Liver (tissue), 9 donors: ENCODE measurements around the gene LSG1. TPM values are rescaled to one million over a fixed set of nuclear protein-coding genes. Genes with fewer than 3 reads are reported as not detected.

ENCODE experiments used
- DNase-seq: peaks from one replicate; pipeline ENCODE4 v3.0.0-alpha.2; 2017; ENCODE audit warnings: low spot score
- H3K27ac ChIP-seq, 2 donors: one replicate each; pipeline ENCODE4 v1.7.0; 2013; ENCODE audit warnings: inconsistent platforms in 2 of 2, low read length in 2 of 2, control low read depth in 1 of 2, low read depth in 1 of 2, mild to moderate bottlenecking in 1 of 2
- H3K27me3 ChIP-seq, 4 donors: one replicate each; pipeline versions ENCODE4 v1.6.1 to v1.7.0; 2013; ENCODE audit warnings: low read length in 3 of 4, inconsistent platforms in 1 of 4, mild to moderate bottlenecking in 1 of 4, moderate library complexity in 1 of 4; ENCODE audit not compliant: control insufficient read depth in 4 of 4, insufficient read depth in 4 of 4
- H3K36me3 ChIP-seq, 4 donors: one replicate each; pipeline versions ENCODE4 v1.6.1 to v1.7.0; 2013; ENCODE audit warnings: low read length in 3 of 4, mild to moderate bottlenecking in 3 of 4, low read depth in 1 of 4, moderate library complexity in 1 of 4; ENCODE audit not compliant: control insufficient read depth in 4 of 4, insufficient read depth in 3 of 4
- H3K4me1 ChIP-seq, 4 donors: one replicate each; pipeline versions ENCODE4 v1.6.1 to v1.7.0; 2013; ENCODE audit warnings: low read length in 3 of 4, mild to moderate bottlenecking in 3 of 4, moderate library complexity in 1 of 4; ENCODE audit not compliant: control insufficient read depth in 4 of 4, insufficient read depth in 4 of 4
- H3K4me3 ChIP-seq, 3 donors: one replicate each; pipeline versions ENCODE4 v1.6.1 to v1.7.0; 2013; ENCODE audit warnings: low read length in 3 of 3, control low read depth in 1 of 3, low read depth in 1 of 3, mild to moderate bottlenecking in 1 of 3
- H3K9ac ChIP-seq, 2 donors: one replicate each; pipeline ENCODE4 v1.7.0; 2013; ENCODE audit warnings: low read length in 2 of 2, mild to moderate bottlenecking in 2 of 2, moderate library complexity in 2 of 2, control low read depth in 1 of 2, low read depth in 1 of 2
- H3K9me3 ChIP-seq, 4 donors: one replicate each; pipeline versions ENCODE4 v1.6.1 to v1.7.0; 2013; ENCODE audit warnings: low read length in 3 of 4; ENCODE audit not compliant: control insufficient read depth in 4 of 4
- EGR1 ChIP-seq, 2 donors: IDR thresholded peaks; 2 replicates each; pipeline ENCODE4 v1.6.1; 2016 to 2018; ENCODE audit warnings: antibody characterized with exemption in 2 of 2, low read depth in 2 of 2
- FOXA1 ChIP-seq: IDR thresholded peaks from 2 replicates; pipeline ENCODE4 v1.6.1; 2016; ENCODE audit warnings: antibody characterized with exemption
- FOXA2 ChIP-seq: IDR thresholded peaks from 2 replicates; pipeline ENCODE4 v1.6.1; 2016; ENCODE audit warnings: antibody characterized with exemption
- GABPA ChIP-seq, 2 donors: IDR thresholded peaks in 1 of 2; conservative IDR thresholded peaks in 1 of 2; 2 replicates each; pipeline ENCODE4 v1.6.1; 2016; ENCODE audit warnings: antibody characterized with exemption in 2 of 2, mild to moderate bottlenecking in 1 of 2, moderate library complexity in 1 of 2
- HNF4A ChIP-seq, 2 donors: conservative IDR thresholded peaks; 2 replicates each; pipeline ENCODE4 v1.6.1; 2016; ENCODE audit warnings: antibody characterized with exemption in 2 of 2, mild to moderate bottlenecking in 2 of 2
- HNF4G ChIP-seq: IDR thresholded peaks from 2 replicates; pipeline ENCODE4 v1.6.1; 2016; ENCODE audit warnings: antibody characterized with exemption
- JUND ChIP-seq, 2 donors: IDR thresholded peaks; 2 replicates each; pipeline ENCODE4 v1.6.1; 2016; ENCODE audit warnings: antibody characterized with exemption in 2 of 2
- NR2F2 ChIP-seq: IDR thresholded peaks from 2 replicates; pipeline ENCODE4 v1.6.1; 2016; ENCODE audit warnings: antibody characterized with exemption
- RAD21 ChIP-seq, 2 donors: IDR thresholded peaks; 2 replicates each; pipeline ENCODE4 v1.6.1; 2016; ENCODE audit warnings: antibody characterized with exemption in 2 of 2, mild to moderate bottlenecking in 2 of 2
- SP1 ChIP-seq: IDR thresholded peaks from 2 replicates; pipeline ENCODE4 v1.6.1; 2018; ENCODE audit warnings: antibody characterized with exemption, mild to moderate bottlenecking
- TAF1 ChIP-seq: conservative IDR thresholded peaks from 2 replicates; pipeline ENCODE4 v1.6.1; 2016; ENCODE audit warnings: antibody characterized with exemption, mild to moderate bottlenecking
- YY1 ChIP-seq: IDR thresholded peaks from 2 replicates; pipeline ENCODE4 v1.6.1; 2016; ENCODE audit warnings: antibody characterized with exemption, mild to moderate bottlenecking
- WGBS: extraction: QIAGEN DNeasy Blood & Tissue Kit; methylation state at CpG from one replicate; pipeline ENCODE4 v1.1.7; 2013; 5-methylcytosine and 5-hydroxymethylcytosine counted together
- polyA plus RNA-seq, 2 donors: library from polyadenylated mRNA; stranded (reverse) in 1 of 2; unstranded in 1 of 2; fragments of 200-250 nt in 1 of 2; fragments of >200 nt in 1 of 2; fragmentation: Nextera tagmentation in 1 of 2; extraction: Ambion mirVana in 1 of 2; gene quantifications; one replicate each; pipeline versions ENCODE4 v1.2.1 to v1.2.3, GENCODE V29; 2013 to 2015
- total RNA-seq, 2 donors: library from RNA; depleted of rRNA; stranded (reverse); fragments of >200 nt; gene quantifications; one replicate each; pipeline ENCODE4 v1.2.3, GENCODE V29; 2014
- TF ChIP-seq, protein P1 (sequence below): fragments of 150-350 bp; IDR thresholded peaks from 2 replicates; pipeline ENCODE4 v1.5.1; 2017; ENCODE audit warnings: improper control_type of control experiment, low read depth, low read length; ENCODE audit not compliant: missing input control
- TF ChIP-seq, protein P2 (sequence below): IDR thresholded peaks from 2 replicates; pipeline ENCODE4 v1.6.1; 2016; ENCODE audit warnings: antibody characterized with exemption, mild to moderate bottlenecking
- TF ChIP-seq, protein P3 (sequence below): IDR thresholded peaks from 2 replicates; pipeline ENCODE4 v1.6.1; 2016; ENCODE audit warnings: antibody characterized with exemption
- TF ChIP-seq, protein P4 (sequence below): IDR thresholded peaks from 2 replicates; pipeline ENCODE4 v1.6.1; 2016; ENCODE audit warnings: antibody characterized with exemption
- TF ChIP-seq, protein P5 (sequence below): IDR thresholded peaks from 2 replicates; pipeline ENCODE4 v1.6.1; 2016; ENCODE audit warnings: antibody characterized with exemption
- donor health status: healthy.
- donor health status: healthy.
- donor health status: healthy.
- donor health status: healthy.
- donor health status: healthy.

LSG1 gene
- total and polyA plus RNA-seq, 4 donors, result 13.6 to 38.5 (median 22.1) TPM

DNA sequence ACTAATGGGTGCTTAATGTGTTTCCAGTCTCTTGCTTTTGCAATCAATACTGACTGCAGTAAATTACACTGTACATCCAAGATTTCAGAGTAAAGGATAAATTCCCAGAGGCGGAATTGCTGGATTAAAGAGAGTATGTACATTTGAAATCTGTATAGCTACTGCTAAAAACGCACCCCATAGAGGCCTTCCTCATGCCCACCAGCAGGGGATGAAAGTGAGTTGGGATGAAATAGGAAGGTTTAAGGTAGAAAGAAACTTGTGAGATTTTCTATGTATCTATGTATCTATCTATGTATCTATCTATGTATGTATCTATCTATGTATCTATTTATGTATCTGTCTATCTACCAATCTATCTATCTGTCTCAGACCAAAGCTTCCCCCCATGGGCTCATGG lies 67.2 kb downstream of the LSG1 start:
- no peaks in the 10 kb centered on the region for H3K9me3 ChIP-seq
- no peaks in the 10 kb centered on the region for H3K36me3 ChIP-seq
- no peak overlapping the region for H3K27ac ChIP-seq
- no peak for DNase-seq
- no peaks in the 10 kb centered on the region for H3K27me3 ChIP-seq
- 87% methylated on average over 2 of the region's 2 CpGs for WGBS
- H3K4me1 ChIP-seq, result no peaks in the 10 kb centered on the region
- H3K4me3 ChIP-seq, result no peak overlapping the region
- TF ChIP-seq, protein P1, sequence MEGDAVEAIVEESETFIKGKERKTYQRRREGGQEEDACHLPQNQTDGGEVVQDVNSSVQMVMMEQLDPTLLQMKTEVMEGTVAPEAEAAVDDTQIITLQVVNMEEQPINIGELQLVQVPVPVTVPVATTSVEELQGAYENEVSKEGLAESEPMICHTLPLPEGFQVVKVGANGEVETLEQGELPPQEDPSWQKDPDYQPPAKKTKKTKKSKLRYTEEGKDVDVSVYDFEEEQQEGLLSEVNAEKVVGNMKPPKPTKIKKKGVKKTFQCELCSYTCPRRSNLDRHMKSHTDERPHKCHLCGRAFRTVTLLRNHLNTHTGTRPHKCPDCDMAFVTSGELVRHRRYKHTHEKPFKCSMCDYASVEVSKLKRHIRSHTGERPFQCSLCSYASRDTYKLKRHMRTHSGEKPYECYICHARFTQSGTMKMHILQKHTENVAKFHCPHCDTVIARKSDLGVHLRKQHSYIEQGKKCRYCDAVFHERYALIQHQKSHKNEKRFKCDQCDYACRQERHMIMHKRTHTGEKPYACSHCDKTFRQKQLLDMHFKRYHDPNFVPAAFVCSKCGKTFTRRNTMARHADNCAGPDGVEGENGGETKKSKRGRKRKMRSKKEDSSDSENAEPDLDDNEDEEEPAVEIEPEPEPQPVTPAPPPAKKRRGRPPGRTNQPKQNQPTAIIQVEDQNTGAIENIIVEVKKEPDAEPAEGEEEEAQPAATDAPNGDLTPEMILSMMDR, result peak; percentile 12
- TF ChIP-seq, protein P2, sequence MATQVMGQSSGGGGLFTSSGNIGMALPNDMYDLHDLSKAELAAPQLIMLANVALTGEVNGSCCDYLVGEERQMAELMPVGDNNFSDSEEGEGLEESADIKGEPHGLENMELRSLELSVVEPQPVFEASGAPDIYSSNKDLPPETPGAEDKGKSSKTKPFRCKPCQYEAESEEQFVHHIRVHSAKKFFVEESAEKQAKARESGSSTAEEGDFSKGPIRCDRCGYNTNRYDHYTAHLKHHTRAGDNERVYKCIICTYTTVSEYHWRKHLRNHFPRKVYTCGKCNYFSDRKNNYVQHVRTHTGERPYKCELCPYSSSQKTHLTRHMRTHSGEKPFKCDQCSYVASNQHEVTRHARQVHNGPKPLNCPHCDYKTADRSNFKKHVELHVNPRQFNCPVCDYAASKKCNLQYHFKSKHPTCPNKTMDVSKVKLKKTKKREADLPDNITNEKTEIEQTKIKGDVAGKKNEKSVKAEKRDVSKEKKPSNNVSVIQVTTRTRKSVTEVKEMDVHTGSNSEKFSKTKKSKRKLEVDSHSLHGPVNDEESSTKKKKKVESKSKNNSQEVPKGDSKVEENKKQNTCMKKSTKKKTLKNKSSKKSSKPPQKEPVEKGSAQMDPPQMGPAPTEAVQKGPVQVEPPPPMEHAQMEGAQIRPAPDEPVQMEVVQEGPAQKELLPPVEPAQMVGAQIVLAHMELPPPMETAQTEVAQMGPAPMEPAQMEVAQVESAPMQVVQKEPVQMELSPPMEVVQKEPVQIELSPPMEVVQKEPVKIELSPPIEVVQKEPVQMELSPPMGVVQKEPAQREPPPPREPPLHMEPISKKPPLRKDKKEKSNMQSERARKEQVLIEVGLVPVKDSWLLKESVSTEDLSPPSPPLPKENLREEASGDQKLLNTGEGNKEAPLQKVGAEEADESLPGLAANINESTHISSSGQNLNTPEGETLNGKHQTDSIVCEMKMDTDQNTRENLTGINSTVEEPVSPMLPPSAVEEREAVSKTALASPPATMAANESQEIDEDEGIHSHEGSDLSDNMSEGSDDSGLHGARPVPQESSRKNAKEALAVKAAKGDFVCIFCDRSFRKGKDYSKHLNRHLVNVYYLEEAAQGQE, result no peak
- TF ChIP-seq EGR1 (IDR thresholded peaks at IDR 0.05; ENCODE audit: low read depth in 2 of 2), result no peak
- no peak overlapping the region for H3K9ac ChIP-seq

DNA sequence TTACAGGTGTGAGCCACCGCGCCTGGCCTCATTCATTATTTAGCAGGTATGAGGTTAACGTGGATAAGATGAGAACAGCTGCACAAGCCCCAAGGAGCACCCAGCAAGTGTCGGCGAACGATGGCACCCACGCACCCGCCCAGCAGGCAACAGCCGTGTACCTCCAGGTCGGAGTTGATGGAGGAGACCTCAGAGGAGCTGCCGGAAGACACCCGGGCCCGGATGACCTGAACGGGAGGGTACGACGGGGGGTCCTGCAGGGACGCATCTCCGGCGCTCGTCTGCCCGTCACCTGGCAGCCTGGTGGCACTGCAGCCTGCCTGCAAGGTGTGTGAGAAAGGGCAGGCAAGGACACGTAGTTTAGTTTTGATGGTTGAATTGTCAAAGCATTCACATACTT lies 67.9 kb downstream of the LSG1 start:
- DNase-seq, result no peak
- Histone ChIP-seq H3K36me3 (no peaks in the 10 kb centered on the region), H3K4me3 (no peak overlapping the region), H3K9me3 (no peaks in the 10 kb centered on the region), H3K27me3 (no peaks in the 10 kb centered on the region), H3K9ac (no peak overlapping the region), H3K4me1 (no peaks in the 10 kb centered on the region), H3K27ac (no peak overlapping the region)
- 94% methylated on average over 22 of the region's 22 CpGs for WGBS
- TF ChIP-seq GABPA (IDR thresholded peaks at IDR 0.05 in 1 of 2, conservative IDR thresholded peaks at IDR 0.05 in 1 of 2) (no peak), HNF4A (conservative IDR thresholded peaks at IDR 0.05) (no peak), SP1 (no peak), TAF1 (no peak), YY1 (no peak), EGR1 (IDR thresholded peaks at IDR 0.05; ENCODE audit: low read depth in 2 of 2) (no peak), RAD21 (IDR thresholded peaks at IDR 0.05) (no peak), FOXA1 (no peak), JUND (IDR thresholded peaks at IDR 0.05) (no peak), NR2F2 (no peak), FOXA2 (no peak), HNF4G (no peak)
- TF ChIP-seq, protein P1, result no peak
- TF ChIP-seq, protein P3, sequence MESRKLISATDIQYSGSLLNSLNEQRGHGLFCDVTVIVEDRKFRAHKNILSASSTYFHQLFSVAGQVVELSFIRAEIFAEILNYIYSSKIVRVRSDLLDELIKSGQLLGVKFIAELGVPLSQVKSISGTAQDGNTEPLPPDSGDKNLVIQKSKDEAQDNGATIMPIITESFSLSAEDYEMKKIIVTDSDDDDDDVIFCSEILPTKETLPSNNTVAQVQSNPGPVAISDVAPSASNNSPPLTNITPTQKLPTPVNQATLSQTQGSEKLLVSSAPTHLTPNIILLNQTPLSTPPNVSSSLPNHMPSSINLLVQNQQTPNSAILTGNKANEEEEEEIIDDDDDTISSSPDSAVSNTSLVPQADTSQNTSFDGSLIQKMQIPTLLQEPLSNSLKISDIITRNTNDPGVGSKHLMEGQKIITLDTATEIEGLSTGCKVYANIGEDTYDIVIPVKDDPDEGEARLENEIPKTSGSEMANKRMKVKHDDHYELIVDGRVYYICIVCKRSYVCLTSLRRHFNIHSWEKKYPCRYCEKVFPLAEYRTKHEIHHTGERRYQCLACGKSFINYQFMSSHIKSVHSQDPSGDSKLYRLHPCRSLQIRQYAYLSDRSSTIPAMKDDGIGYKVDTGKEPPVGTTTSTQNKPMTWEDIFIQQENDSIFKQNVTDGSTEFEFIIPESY, result no peak
- TF ChIP-seq, protein P2, result no peak
- TF ChIP-seq, protein P4, sequence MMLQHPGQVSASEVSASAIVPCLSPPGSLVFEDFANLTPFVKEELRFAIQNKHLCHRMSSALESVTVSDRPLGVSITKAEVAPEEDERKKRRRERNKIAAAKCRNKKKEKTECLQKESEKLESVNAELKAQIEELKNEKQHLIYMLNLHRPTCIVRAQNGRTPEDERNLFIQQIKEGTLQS, result no peak
- TF ChIP-seq, protein P5, sequence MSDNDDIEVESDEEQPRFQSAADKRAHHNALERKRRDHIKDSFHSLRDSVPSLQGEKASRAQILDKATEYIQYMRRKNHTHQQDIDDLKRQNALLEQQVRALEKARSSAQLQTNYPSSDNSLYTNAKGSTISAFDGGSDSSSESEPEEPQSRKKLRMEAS, result no peak
